WTC11 (cell line): Measurements from ENCODE around the gene ALCAM. TPM values are rescaled to one million over a fixed set of nuclear protein-coding genes. Genes with fewer than 3 reads are reported as not detected.

Experiments used
- ATAC-seq: fragments of 200-7000 bp; cut with Tn5 transposase; 2 replicates; pipeline ENCODE4 v1.10.0; 2021; ENCODE audit warnings: mild to moderate bottlenecking, moderate library complexity
- CTCF ChIA-PET: fragments of 300-600 bp; sonication (Branson Sonifier 250); formaldehyde crosslinking; loops from one replicate; lab custom pipeline; 2021; ENCODE audit warnings: antibody characterized with exemption; lab: Charles Lee
- POLR2A ChIA-PET: fragments of 350-600 bp; sonication (Branson Sonifier 250); formaldehyde crosslinking; loops from one replicate; lab custom pipeline; 2021; ENCODE audit warnings: antibody characterized with exemption; lab: Charles Lee
- DNase-seq: peaks from one replicate; pipeline ENCODE4 v3.0.0; 2021; ENCODE audit warnings: low spot score
- H3K27ac Mint-ChIP-seq: 2 replicates; pipeline ENCODE4 v1.8.0; 2021; ENCODE audit warnings: mixed read lengths
- H3K27me3 Mint-ChIP-seq: 2 replicates; pipeline ENCODE4 v1.8.0; 2021; ENCODE audit warnings: low read depth, mild to moderate bottlenecking, moderate library complexity, mixed read lengths
- H3K36me3 Mint-ChIP-seq: 2 replicates; pipeline ENCODE4 v1.8.0; 2021; ENCODE audit warnings: mixed read lengths
- H3K4me1 Mint-ChIP-seq: 2 replicates; pipeline ENCODE4 v1.8.0; 2022; ENCODE audit warnings: mixed read lengths
- H3K4me3 Mint-ChIP-seq: 2 replicates; pipeline ENCODE4 v1.8.0; 2021; ENCODE audit warnings: mild to moderate bottlenecking, moderate library complexity, mixed read lengths
- H3K9me3 Mint-ChIP-seq: 2 replicates; pipeline ENCODE4 v1.8.0; 2021; ENCODE audit warnings: mixed read lengths
- CREM ChIP-seq: sonication (generic); formaldehyde crosslinking; IDR thresholded peaks from 2 replicates; pipeline ENCODE4 v1.8.1; 2022; ENCODE audit warnings: mild to moderate bottlenecking, missing genetic modification reagents, moderate library complexity
- ESRRA ChIP-seq: sonication (generic); formaldehyde crosslinking; IDR thresholded peaks from 2 replicates; pipeline ENCODE4 v1.8.1; 2022; ENCODE audit warnings: mild to moderate bottlenecking, missing genetic modification reagents, borderline replicate concordance
- FOXP1 ChIP-seq: sonication (generic); formaldehyde crosslinking; IDR thresholded peaks from 2 replicates; pipeline ENCODE4 v1.8.0; 2022; ENCODE audit warnings: missing genetic modification reagents, mild to moderate bottlenecking, moderate library complexity, borderline replicate concordance
- GRHL2 ChIP-seq: fragments of 250-450 bp; sonication (Bioruptor Pico); IDR thresholded peaks from 2 replicates; pipeline ENCODE4 v1.8.0; 2022; ENCODE audit warnings: mild to moderate bottlenecking, moderate library complexity; ENCODE audit not compliant: insufficient replicate concordance, severe bottlenecking
- JAZF1 ChIP-seq: fragments of 250-450 bp; sonication (Bioruptor Pico); IDR thresholded peaks from 2 replicates; pipeline ENCODE4 v1.9.0; 2021; ENCODE audit warnings: moderate library complexity, mild to moderate bottlenecking, inconsistent platforms
- JUN ChIP-seq: sonication (generic); formaldehyde crosslinking; IDR thresholded peaks from 2 replicates; pipeline ENCODE4 v1.8.0; 2023; ENCODE audit warnings: mild to moderate bottlenecking, missing genetic modification reagents
- KAT7 ChIP-seq: sonication (generic); formaldehyde crosslinking; IDR thresholded peaks from 2 replicates; pipeline ENCODE4 v1.8.1; 2023; ENCODE audit warnings: missing genetic modification reagents, mild to moderate bottlenecking, borderline replicate concordance
- NR1H2 ChIP-seq: sonication (generic); formaldehyde crosslinking; IDR thresholded peaks from 2 replicates; pipeline ENCODE4 v1.9.0; 2021; ENCODE audit warnings: mild to moderate bottlenecking, moderate library complexity, missing genetic modification reagents
- SMAD3 ChIP-seq: sonication (generic); formaldehyde crosslinking; IDR thresholded peaks from 2 replicates; pipeline ENCODE4 v1.8.0; 2022; ENCODE audit warnings: missing genetic modification reagents, mild to moderate bottlenecking, borderline replicate concordance
- TCF7 ChIP-seq: sonication (generic); formaldehyde crosslinking; IDR thresholded peaks from 2 replicates; pipeline ENCODE4 v1.8.0; 2022; ENCODE audit warnings: mild to moderate bottlenecking, low read depth, missing genetic modification reagents, moderate library complexity
- TEAD4 ChIP-seq: sonication (generic); formaldehyde crosslinking; IDR thresholded peaks from 2 replicates; pipeline ENCODE4 v1.8.0; 2022; ENCODE audit warnings: mild to moderate bottlenecking, missing genetic modification reagents
- ZNF219 ChIP-seq: sonication (generic); formaldehyde crosslinking; IDR thresholded peaks from 2 replicates; pipeline ENCODE4 v1.8.0; 2023; ENCODE audit warnings: missing genetic modification reagents, mild to moderate bottlenecking, borderline replicate concordance
- ZNF317 ChIP-seq: sonication (generic); formaldehyde crosslinking; IDR thresholded peaks from 2 replicates; pipeline ENCODE4 v1.8.1; 2023; ENCODE audit warnings: low read depth, mild to moderate bottlenecking, moderate library complexity, missing genetic modification reagents, borderline replicate concordance
- ZNF671 ChIP-seq: fragments of 250-450 bp; sonication (Bioruptor Pico); IDR thresholded peaks from 2 replicates; pipeline ENCODE4 v1.8.0; 2021; ENCODE audit warnings: mild to moderate bottlenecking
- total RNA-seq: library from RNA; stranded (reverse); gene quantifications from 3 replicates; pipeline ENCODE4 v1.2.3, GENCODE V29; 2021
- TF ChIP-seq, protein P1 (sequence below): sonication (generic); formaldehyde crosslinking; IDR thresholded peaks from 2 replicates; pipeline ENCODE4 v1.8.1; 2022; ENCODE audit warnings: low read depth, missing genetic modification reagents, borderline replicate concordance
- TF ChIP-seq, protein P2 (sequence below): sonication (generic); formaldehyde crosslinking; IDR thresholded peaks from 2 replicates; pipeline ENCODE4 v1.8.0; 2022; ENCODE audit warnings: mild to moderate bottlenecking, missing genetic modification reagents
- TF ChIP-seq, protein P3 (sequence below): sonication (generic); formaldehyde crosslinking; IDR thresholded peaks from 2 replicates; pipeline ENCODE4 v1.8.1; 2023; ENCODE audit warnings: mild to moderate bottlenecking, missing genetic modification reagents, borderline replicate concordance
- TF ChIP-seq, protein P4 (sequence below): sonication (generic); formaldehyde crosslinking; IDR thresholded peaks from 2 replicates; pipeline ENCODE4 v1.8.0; 2023; ENCODE audit warnings: mild to moderate bottlenecking, missing genetic modification reagents
- TF ChIP-seq, protein P5 (sequence below): fragments of 250-450 bp; sonication (Bioruptor Pico); IDR thresholded peaks from 2 replicates; pipeline ENCODE4 v2.1.2; 2022; ENCODE audit warnings: mild to moderate bottlenecking, moderate library complexity

ALCAM gene
- total RNA-seq, 1 experiment from 2014 or later: 30.7 TPM

DNA sequence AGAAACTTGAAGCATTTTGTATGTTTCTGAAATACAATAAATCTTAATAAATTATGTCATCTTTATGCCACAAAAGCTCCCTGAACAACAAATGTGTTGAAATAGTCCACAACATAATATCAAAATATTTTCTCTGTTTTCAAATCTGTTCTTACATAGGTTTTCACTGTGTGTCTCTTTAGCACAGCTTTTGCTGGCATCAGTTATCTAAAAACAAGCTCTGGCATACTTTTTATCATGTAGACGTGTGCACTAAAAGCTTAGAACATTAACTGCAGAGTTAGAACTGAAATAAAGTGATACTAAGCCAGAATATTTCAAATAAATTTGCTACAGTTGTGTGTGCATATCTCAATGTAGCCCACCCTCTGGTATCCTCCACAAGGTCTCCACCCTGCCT, 41.8 kb upstream of the ALCAM start:
- Mint-ChIP-seq H3K9me3 (peaks cover 7% of the 10 kb centered on the region), H3K4me3 (no peak overlapping the region), H3K36me3 (no peaks in the 10 kb centered on the region), H3K4me1 (no peaks in the 10 kb centered on the region), H3K27me3 (no peaks in the 10 kb centered on the region), H3K27ac (no peak overlapping the region)
- ChIA-PET POLR2A (interaction anchor here (0.6 kb wide), 1 partner anchor 1845 kb away, joined by 3 read pairs; no protein-coding TSS in a partner anchor), CTCF (no interaction called here)
- ATAC-seq: no peak
- DNase-seq: no peak
- TF ChIP-seq NR1H2 (CRISPR knock-in tag) (no peak), CREM (no peak), SMAD3 (CRISPR knock-in tag) (no peak), ESRRA (CRISPR knock-in tag) (no peak), KAT7 (CRISPR knock-in tag) (no peak), JAZF1 (no peak), JUN (CRISPR knock-in tag) (no peak), FOXP1 (CRISPR knock-in tag) (no peak), GRHL2 (CRISPR knock-in tag) (no peak), ZNF671 (CRISPR knock-in tag) (no peak), ZNF219 (CRISPR knock-in tag) (no peak), TCF7 (CRISPR knock-in tag) (no peak), ZNF317 (CRISPR knock-in tag) (no peak), TEAD4 (CRISPR knock-in tag) (no peak)
- TF ChIP-seq, protein P1, sequence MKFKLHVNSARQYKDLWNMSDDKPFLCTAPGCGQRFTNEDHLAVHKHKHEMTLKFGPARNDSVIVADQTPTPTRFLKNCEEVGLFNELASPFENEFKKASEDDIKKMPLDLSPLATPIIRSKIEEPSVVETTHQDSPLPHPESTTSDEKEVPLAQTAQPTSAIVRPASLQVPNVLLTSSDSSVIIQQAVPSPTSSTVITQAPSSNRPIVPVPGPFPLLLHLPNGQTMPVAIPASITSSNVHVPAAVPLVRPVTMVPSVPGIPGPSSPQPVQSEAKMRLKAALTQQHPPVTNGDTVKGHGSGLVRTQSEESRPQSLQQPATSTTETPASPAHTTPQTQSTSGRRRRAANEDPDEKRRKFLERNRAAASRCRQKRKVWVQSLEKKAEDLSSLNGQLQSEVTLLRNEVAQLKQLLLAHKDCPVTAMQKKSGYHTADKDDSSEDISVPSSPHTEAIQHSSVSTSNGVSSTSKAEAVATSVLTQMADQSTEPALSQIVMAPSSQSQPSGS (CRISPR knock-in tag): no peak
- TF ChIP-seq, protein P2, sequence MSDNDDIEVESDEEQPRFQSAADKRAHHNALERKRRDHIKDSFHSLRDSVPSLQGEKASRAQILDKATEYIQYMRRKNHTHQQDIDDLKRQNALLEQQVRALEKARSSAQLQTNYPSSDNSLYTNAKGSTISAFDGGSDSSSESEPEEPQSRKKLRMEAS: no peak
- TF ChIP-seq, protein P3, sequence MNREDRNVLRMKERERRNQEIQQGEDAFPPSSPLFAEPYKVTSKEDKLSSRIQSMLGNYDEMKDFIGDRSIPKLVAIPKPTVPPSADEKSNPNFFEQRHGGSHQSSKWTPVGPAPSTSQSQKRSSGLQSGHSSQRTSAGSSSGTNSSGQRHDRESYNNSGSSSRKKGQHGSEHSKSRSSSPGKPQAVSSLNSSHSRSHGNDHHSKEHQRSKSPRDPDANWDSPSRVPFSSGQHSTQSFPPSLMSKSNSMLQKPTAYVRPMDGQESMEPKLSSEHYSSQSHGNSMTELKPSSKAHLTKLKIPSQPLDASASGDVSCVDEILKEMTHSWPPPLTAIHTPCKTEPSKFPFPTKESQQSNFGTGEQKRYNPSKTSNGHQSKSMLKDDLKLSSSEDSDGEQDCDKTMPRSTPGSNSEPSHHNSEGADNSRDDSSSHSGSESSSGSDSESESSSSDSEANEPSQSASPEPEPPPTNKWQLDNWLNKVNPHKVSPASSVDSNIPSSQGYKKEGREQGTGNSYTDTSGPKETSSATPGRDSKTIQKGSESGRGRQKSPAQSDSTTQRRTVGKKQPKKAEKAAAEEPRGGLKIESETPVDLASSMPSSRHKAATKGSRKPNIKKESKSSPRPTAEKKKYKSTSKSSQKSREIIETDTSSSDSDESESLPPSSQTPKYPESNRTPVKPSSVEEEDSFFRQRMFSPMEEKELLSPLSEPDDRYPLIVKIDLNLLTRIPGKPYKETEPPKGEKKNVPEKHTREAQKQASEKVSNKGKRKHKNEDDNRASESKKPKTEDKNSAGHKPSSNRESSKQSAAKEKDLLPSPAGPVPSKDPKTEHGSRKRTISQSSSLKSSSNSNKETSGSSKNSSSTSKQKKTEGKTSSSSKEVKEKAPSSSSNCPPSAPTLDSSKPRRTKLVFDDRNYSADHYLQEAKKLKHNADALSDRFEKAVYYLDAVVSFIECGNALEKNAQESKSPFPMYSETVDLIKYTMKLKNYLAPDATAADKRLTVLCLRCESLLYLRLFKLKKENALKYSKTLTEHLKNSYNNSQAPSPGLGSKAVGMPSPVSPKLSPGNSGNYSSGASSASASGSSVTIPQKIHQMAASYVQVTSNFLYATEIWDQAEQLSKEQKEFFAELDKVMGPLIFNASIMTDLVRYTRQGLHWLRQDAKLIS (CRISPR knock-in tag): no peak
- TF ChIP-seq, protein P4, sequence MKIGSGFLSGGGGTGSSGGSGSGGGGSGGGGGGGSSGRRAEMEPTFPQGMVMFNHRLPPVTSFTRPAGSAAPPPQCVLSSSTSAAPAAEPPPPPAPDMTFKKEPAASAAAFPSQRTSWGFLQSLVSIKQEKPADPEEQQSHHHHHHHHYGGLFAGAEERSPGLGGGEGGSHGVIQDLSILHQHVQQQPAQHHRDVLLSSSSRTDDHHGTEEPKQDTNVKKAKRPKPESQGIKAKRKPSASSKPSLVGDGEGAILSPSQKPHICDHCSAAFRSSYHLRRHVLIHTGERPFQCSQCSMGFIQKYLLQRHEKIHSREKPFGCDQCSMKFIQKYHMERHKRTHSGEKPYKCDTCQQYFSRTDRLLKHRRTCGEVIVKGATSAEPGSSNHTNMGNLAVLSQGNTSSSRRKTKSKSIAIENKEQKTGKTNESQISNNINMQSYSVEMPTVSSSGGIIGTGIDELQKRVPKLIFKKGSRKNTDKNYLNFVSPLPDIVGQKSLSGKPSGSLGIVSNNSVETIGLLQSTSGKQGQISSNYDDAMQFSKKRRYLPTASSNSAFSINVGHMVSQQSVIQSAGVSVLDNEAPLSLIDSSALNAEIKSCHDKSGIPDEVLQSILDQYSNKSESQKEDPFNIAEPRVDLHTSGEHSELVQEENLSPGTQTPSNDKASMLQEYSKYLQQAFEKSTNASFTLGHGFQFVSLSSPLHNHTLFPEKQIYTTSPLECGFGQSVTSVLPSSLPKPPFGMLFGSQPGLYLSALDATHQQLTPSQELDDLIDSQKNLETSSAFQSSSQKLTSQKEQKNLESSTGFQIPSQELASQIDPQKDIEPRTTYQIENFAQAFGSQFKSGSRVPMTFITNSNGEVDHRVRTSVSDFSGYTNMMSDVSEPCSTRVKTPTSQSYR (CRISPR knock-in tag): no peak
- TF ChIP-seq, protein P5, sequence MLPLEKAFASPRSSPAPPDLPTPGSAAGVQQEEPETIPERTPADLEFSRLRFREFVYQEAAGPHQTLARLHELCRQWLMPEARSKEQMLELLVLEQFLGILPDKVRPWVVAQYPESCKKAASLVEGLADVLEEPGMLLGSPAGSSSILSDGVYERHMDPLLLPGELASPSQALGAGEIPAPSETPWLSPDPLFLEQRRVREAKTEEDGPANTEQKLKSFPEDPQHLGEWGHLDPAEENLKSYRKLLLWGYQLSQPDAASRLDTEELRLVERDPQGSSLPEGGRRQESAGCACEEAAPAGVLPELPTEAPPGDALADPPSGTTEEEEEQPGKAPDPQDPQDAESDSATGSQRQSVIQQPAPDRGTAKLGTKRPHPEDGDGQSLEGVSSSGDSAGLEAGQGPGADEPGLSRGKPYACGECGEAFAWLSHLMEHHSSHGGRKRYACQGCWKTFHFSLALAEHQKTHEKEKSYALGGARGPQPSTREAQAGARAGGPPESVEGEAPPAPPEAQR: no peak
